Liver (tissue), 9 donors: Measurements from ENCODE around the gene PARK7. TPM values are rescaled to one million over a fixed set of nuclear protein-coding genes. Genes with fewer than 3 reads are reported as not detected.
A peak's percentile ranks its signal among the peaks of the same experiment; 100 is the strongest.

Experiments used
- DNase-seq: peaks from one replicate; pipeline ENCODE4 v3.0.0-alpha.2; 2017; ENCODE audit warnings: low spot score
- H3K27ac ChIP-seq, 2 donors: one replicate each; pipeline ENCODE4 v1.7.0; 2013; ENCODE audit warnings: inconsistent platforms in 2 of 2, low read length in 2 of 2, control low read depth in 1 of 2, low read depth in 1 of 2, mild to moderate bottlenecking in 1 of 2
- H3K27me3 ChIP-seq, 4 donors: one replicate each; pipeline versions ENCODE4 v1.6.1 to v1.7.0; 2013; ENCODE audit warnings: low read length in 3 of 4, inconsistent platforms in 1 of 4, mild to moderate bottlenecking in 1 of 4, moderate library complexity in 1 of 4; ENCODE audit not compliant: control insufficient read depth in 4 of 4, insufficient read depth in 4 of 4
- H3K36me3 ChIP-seq, 4 donors: one replicate each; pipeline versions ENCODE4 v1.6.1 to v1.7.0; 2013; ENCODE audit warnings: low read length in 3 of 4, mild to moderate bottlenecking in 3 of 4, low read depth in 1 of 4, moderate library complexity in 1 of 4; ENCODE audit not compliant: control insufficient read depth in 4 of 4, insufficient read depth in 3 of 4
- H3K4me1 ChIP-seq, 4 donors: one replicate each; pipeline versions ENCODE4 v1.6.1 to v1.7.0; 2013; ENCODE audit warnings: low read length in 3 of 4, mild to moderate bottlenecking in 3 of 4, moderate library complexity in 1 of 4; ENCODE audit not compliant: control insufficient read depth in 4 of 4, insufficient read depth in 4 of 4
- H3K4me3 ChIP-seq, 3 donors: one replicate each; pipeline versions ENCODE4 v1.6.1 to v1.7.0; 2013; ENCODE audit warnings: low read length in 3 of 3, control low read depth in 1 of 3, low read depth in 1 of 3, mild to moderate bottlenecking in 1 of 3
- H3K9ac ChIP-seq, 2 donors: one replicate each; pipeline ENCODE4 v1.7.0; 2013; ENCODE audit warnings: low read length in 2 of 2, mild to moderate bottlenecking in 2 of 2, moderate library complexity in 2 of 2, control low read depth in 1 of 2, low read depth in 1 of 2
- H3K9me3 ChIP-seq, 4 donors: one replicate each; pipeline versions ENCODE4 v1.6.1 to v1.7.0; 2013; ENCODE audit warnings: low read length in 3 of 4; ENCODE audit not compliant: control insufficient read depth in 4 of 4
- FOXA1 ChIP-seq: IDR thresholded peaks from 2 replicates; pipeline ENCODE4 v1.6.1; 2016; ENCODE audit warnings: antibody characterized with exemption
- FOXA2 ChIP-seq: IDR thresholded peaks from 2 replicates; pipeline ENCODE4 v1.6.1; 2016; ENCODE audit warnings: antibody characterized with exemption
- GABPA ChIP-seq, 2 donors: IDR thresholded peaks in 1 of 2; conservative IDR thresholded peaks in 1 of 2; 2 replicates each; pipeline ENCODE4 v1.6.1; 2016; ENCODE audit warnings: antibody characterized with exemption in 2 of 2, mild to moderate bottlenecking in 1 of 2, moderate library complexity in 1 of 2
- HNF4A ChIP-seq, 2 donors: conservative IDR thresholded peaks; 2 replicates each; pipeline ENCODE4 v1.6.1; 2016; ENCODE audit warnings: antibody characterized with exemption in 2 of 2, mild to moderate bottlenecking in 2 of 2
- JUND ChIP-seq, 2 donors: IDR thresholded peaks; 2 replicates each; pipeline ENCODE4 v1.6.1; 2016; ENCODE audit warnings: antibody characterized with exemption in 2 of 2
- RXRA ChIP-seq, 2 donors: IDR thresholded peaks; 2 replicates each; pipeline ENCODE4 v1.6.1; 2017 to 2018; ENCODE audit warnings: antibody characterized with exemption in 2 of 2, mild to moderate bottlenecking in 1 of 2
- SP1 ChIP-seq: IDR thresholded peaks from 2 replicates; pipeline ENCODE4 v1.6.1; 2018; ENCODE audit warnings: antibody characterized with exemption, mild to moderate bottlenecking
- TAF1 ChIP-seq: conservative IDR thresholded peaks from 2 replicates; pipeline ENCODE4 v1.6.1; 2016; ENCODE audit warnings: antibody characterized with exemption, mild to moderate bottlenecking
- YY1 ChIP-seq: IDR thresholded peaks from 2 replicates; pipeline ENCODE4 v1.6.1; 2016; ENCODE audit warnings: antibody characterized with exemption, mild to moderate bottlenecking
- WGBS: extraction: QIAGEN DNeasy Blood & Tissue Kit; methylation state at CpG from one replicate; pipeline ENCODE4 v1.1.7; 2013; 5-methylcytosine and 5-hydroxymethylcytosine counted together
- polyA plus RNA-seq, 2 donors: library from polyadenylated mRNA; stranded (reverse) in 1 of 2; unstranded in 1 of 2; fragments of 200-250 nt in 1 of 2; fragments of >200 nt in 1 of 2; fragmentation: Nextera tagmentation in 1 of 2; extraction: Ambion mirVana in 1 of 2; gene quantifications; one replicate each; pipeline versions ENCODE4 v1.2.1 to v1.2.3, GENCODE V29; 2013 to 2015
- total RNA-seq, 2 donors: library from RNA; depleted of rRNA; stranded (reverse); fragments of >200 nt; gene quantifications; one replicate each; pipeline ENCODE4 v1.2.3, GENCODE V29; 2014
- TF ChIP-seq, protein P1 (sequence below): IDR thresholded peaks from 2 replicates; pipeline ENCODE4 v1.6.1; 2016; ENCODE audit warnings: antibody characterized with exemption, mild to moderate bottlenecking
- TF ChIP-seq, protein P2 (sequence below): fragments of 150-350 bp; IDR thresholded peaks from 2 replicates; pipeline ENCODE4 v1.5.1; 2017; ENCODE audit warnings: improper control_type of control experiment, low read depth, low read length; ENCODE audit not compliant: missing input control
- TF ChIP-seq, protein P3 (sequence below): IDR thresholded peaks from 2 replicates; pipeline ENCODE4 v1.6.1; 2016; ENCODE audit warnings: antibody characterized with exemption
- TF ChIP-seq, protein P4 (sequence below): IDR thresholded peaks from 2 replicates; pipeline ENCODE4 v1.6.1; 2016; ENCODE audit warnings: antibody characterized with exemption
- donor health status: healthy.
- donor health status: healthy.
- donor health status: healthy.
- donor health status: healthy.
- donor health status: healthy.

The PARK7 gene
- total and polyA plus RNA-seq, 4 donors = 107 to 297 (median 181) TPM

DNA sequence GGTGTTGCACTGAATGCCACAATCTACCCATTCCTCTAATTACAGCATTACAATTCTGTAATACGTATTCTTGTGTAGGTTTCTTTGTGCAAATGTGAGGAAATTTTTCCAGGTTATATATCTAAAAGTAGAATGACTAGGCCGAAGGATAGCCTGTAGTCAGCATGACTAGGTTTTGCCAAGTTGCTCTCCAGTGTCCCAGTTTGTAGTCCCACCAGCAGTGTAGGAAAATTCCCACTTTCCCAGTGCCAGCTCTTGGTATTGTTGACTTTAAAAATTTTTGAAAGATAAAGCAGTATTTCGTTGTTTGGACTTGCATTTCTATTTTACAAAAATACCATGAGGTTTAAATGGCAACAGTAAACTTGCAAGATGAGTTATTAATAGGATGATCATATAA lies 3.0 kb downstream of the PARK7 start (continued):
- TF ChIP-seq, protein P1, sequence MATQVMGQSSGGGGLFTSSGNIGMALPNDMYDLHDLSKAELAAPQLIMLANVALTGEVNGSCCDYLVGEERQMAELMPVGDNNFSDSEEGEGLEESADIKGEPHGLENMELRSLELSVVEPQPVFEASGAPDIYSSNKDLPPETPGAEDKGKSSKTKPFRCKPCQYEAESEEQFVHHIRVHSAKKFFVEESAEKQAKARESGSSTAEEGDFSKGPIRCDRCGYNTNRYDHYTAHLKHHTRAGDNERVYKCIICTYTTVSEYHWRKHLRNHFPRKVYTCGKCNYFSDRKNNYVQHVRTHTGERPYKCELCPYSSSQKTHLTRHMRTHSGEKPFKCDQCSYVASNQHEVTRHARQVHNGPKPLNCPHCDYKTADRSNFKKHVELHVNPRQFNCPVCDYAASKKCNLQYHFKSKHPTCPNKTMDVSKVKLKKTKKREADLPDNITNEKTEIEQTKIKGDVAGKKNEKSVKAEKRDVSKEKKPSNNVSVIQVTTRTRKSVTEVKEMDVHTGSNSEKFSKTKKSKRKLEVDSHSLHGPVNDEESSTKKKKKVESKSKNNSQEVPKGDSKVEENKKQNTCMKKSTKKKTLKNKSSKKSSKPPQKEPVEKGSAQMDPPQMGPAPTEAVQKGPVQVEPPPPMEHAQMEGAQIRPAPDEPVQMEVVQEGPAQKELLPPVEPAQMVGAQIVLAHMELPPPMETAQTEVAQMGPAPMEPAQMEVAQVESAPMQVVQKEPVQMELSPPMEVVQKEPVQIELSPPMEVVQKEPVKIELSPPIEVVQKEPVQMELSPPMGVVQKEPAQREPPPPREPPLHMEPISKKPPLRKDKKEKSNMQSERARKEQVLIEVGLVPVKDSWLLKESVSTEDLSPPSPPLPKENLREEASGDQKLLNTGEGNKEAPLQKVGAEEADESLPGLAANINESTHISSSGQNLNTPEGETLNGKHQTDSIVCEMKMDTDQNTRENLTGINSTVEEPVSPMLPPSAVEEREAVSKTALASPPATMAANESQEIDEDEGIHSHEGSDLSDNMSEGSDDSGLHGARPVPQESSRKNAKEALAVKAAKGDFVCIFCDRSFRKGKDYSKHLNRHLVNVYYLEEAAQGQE = no peak
- TF ChIP-seq SP1 = no peak
- TF ChIP-seq RXRA (IDR thresholded peaks at IDR 0.05) = no peak
- no peak for TF ChIP-seq JUND (IDR thresholded peaks at IDR 0.05)
- TF ChIP-seq FOXA2 = no peak
- TF ChIP-seq, protein P2, sequence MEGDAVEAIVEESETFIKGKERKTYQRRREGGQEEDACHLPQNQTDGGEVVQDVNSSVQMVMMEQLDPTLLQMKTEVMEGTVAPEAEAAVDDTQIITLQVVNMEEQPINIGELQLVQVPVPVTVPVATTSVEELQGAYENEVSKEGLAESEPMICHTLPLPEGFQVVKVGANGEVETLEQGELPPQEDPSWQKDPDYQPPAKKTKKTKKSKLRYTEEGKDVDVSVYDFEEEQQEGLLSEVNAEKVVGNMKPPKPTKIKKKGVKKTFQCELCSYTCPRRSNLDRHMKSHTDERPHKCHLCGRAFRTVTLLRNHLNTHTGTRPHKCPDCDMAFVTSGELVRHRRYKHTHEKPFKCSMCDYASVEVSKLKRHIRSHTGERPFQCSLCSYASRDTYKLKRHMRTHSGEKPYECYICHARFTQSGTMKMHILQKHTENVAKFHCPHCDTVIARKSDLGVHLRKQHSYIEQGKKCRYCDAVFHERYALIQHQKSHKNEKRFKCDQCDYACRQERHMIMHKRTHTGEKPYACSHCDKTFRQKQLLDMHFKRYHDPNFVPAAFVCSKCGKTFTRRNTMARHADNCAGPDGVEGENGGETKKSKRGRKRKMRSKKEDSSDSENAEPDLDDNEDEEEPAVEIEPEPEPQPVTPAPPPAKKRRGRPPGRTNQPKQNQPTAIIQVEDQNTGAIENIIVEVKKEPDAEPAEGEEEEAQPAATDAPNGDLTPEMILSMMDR = no peak

DNA sequence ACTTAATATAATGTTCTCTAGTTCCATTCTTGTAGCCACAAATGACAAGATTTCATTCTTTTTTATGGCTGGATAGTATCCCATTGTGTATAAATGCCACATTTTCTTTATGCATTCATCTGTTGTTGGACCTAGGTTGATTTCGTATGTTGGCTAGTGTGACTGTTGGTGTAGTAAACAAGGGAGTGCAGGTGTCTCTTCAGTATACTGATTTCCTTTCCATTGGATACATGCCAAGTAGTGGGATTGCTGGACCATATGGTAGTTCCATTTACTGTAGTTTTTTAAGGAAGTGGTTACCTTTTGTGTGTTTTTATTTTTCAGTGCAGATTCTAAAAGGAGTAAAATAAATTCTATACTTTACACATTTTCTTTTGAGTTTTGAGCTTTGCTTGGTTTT lies 5.7 kb downstream of the PARK7 start:
- Histone ChIP-seq H3K36me3 (peaks cover 15 to 59% (median 43%) of the 10 kb centered on the region in 4 donors), H3K4me1 (peaks cover 2 to 41% (median 35%) of the 10 kb centered on the region in 4 donors)

DNA sequence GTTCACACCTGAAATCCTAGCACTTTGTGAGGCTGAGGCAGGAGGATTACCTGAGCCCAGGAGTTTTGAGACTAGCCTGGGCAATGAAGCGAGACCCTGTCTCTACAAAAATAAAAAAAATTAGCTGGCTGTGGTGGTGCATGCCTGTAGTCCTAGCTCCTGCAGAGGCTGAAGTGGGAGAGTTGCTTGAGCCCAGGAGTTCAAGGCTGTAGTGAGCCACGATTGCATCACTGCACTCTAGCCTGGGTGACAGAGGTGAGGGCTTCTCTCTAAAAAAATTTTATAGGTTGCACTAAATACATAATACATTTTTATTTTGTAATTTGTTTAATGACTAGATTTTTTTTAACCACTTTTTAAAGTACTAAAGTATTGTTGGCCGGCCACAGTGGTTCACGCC lies 6.1 kb downstream of the PARK7 start:
- no peak for TF ChIP-seq JUND (IDR thresholded peaks at IDR 0.05)
- peak; percentile 10 to 41 for TF ChIP-seq RXRA (IDR thresholded peaks at IDR 0.05)
- TF ChIP-seq HNF4A (conservative IDR thresholded peaks at IDR 0.05) = peak; percentile 74 to 75
- no peak for TF ChIP-seq TAF1
- TF ChIP-seq, protein P3, sequence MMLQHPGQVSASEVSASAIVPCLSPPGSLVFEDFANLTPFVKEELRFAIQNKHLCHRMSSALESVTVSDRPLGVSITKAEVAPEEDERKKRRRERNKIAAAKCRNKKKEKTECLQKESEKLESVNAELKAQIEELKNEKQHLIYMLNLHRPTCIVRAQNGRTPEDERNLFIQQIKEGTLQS = peak; percentile 56
- 77% methylated on average over 4 of the region's 4 CpGs for WGBS

More for the DNA sequence above, 5.7 kb downstream of the PARK7 start:
- WGBS = 45% methylated on average over 1 of the region's 1 CpG
- Histone ChIP-seq H3K4me3 (no peak overlapping the region), H3K9me3 (no peaks in the 10 kb centered on the region), H3K27me3 (no peaks in the 10 kb centered on the region), H3K9ac (no peak overlapping the region), H3K27ac (peak overlapping the region in 1 of 2 donors; percentile 21)
- DNase-seq = no peak
- TF ChIP-seq FOXA1 (no peak), YY1 (no peak), JUND (IDR thresholded peaks at IDR 0.05) (no peak), GABPA (IDR thresholded peaks at IDR 0.05 in 1 of 2, conservative IDR thresholded peaks at IDR 0.05 in 1 of 2) (no peak), HNF4A (conservative IDR thresholded peaks at IDR 0.05) (no peak), FOXA2 (no peak)
- TF ChIP-seq, protein P4, sequence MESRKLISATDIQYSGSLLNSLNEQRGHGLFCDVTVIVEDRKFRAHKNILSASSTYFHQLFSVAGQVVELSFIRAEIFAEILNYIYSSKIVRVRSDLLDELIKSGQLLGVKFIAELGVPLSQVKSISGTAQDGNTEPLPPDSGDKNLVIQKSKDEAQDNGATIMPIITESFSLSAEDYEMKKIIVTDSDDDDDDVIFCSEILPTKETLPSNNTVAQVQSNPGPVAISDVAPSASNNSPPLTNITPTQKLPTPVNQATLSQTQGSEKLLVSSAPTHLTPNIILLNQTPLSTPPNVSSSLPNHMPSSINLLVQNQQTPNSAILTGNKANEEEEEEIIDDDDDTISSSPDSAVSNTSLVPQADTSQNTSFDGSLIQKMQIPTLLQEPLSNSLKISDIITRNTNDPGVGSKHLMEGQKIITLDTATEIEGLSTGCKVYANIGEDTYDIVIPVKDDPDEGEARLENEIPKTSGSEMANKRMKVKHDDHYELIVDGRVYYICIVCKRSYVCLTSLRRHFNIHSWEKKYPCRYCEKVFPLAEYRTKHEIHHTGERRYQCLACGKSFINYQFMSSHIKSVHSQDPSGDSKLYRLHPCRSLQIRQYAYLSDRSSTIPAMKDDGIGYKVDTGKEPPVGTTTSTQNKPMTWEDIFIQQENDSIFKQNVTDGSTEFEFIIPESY = no peak

More for the DNA sequence above, 6.1 kb downstream of the PARK7 start:
- peaks cover 2 to 38% (median 33%) of the 10 kb centered on the region in 4 donors for H3K4me1 ChIP-seq
- no peaks in the 10 kb centered on the region for H3K9me3 ChIP-seq
- no peak overlapping the region for H3K9ac ChIP-seq
- no peak for DNase-seq
- peak overlapping the region in 1 of 2 donors; percentile 21 for H3K27ac ChIP-seq
- no peaks in the 10 kb centered on the region for H3K27me3 ChIP-seq
- peaks cover 16 to 60% (median 44%) of the 10 kb centered on the region in 4 donors for H3K36me3 ChIP-seq
- no peak overlapping the region for H3K4me3 ChIP-seq
